Activated CD4-positive, alpha-beta T cell treated with anti-CD3 and anti-CD28 coated beads for 48 hours (primary cell): ENCODE measurements around the gene SPCS3.
"Not testable (repeated sequence)": the region's sequence is repeated elsewhere in the genome, so short reads cannot be mapped to it uniquely, and the experiment has no call there.

Experiments
- DNase-seq: peaks from one replicate; pipeline ENCODE4 v3.0.0-alpha.2; 2020

The SPCS3 gene

GRCh38 chr4:176319704-176320339 is at the start of gene SPCS3:
SPCS3 (plus strand) TSS chr4:176319966; CDS start chr4:176320077, 111 bp downstream.
- DNase-seq: peak; percentile 96

- peak; percentile 8 for DNase-seq
Measured at GRCh38 chr4:176270669-176271068, 49.1 kb upstream of the SPCS3 start.

- DNase-seq: no peak
Measured at GRCh38 chr4:176271749-176272148, 48.0 kb upstream of the SPCS3 start.

DNA sequence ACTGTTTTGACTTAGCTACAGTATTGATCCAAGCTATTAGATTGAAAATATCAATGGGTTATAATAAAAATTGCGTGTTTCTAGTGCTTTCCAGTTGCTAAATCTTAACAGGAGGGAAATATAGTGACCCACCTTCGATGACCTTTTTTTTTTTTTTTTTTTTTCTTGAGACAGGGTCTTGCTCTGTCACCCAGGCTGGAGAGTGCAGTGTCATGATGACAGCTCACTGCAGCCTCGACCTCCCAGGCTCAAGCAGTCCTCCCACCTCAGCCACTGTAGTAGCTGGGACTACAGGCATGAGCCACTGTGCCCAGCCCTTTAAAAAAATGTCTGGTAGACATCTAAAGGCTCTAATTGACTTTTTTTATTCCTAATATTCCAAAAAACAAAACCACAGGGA is 47.0 kb upstream of the SPCS3 start:
- DNase-seq: no peak

DNA sequence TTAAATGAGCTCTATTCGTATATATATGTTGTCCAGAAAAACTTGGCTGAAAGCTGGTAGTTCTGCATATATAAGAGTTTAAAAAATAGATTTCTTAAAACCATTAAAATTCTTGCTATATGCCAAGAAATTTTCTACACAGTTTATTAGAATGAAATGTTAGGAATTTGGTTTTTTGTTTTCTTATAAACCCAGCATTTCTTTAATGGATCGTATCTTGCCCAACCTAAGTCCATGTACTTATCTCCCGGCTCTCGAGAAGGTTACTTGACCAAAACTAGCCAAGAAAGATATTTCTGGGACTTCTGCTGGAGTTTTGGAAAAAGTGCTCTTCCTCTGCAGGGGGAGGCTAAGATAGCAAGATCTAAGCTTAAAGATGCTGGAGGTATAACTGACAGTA is 46.0 kb upstream of the SPCS3 start:
- DNase-seq: no peak

DNA sequence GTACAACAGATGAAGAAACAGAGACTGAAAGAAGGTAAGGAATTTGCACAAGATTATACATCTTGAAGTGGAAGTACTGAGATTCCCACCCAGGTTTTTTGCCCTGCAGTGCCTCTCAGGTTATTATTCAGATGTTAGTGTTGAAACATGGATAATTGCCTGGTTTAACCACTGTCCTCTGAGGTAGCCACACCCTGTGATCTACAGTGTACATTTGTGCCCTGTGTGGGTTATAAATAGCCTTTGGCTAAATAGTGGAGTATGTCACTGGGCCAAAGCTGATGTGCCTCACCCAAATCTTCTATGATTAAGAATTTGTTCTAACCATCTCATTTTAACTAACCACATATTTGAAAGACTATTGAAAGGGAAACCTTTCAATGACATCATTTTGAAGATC is 45.3 kb upstream of the SPCS3 start:
- DNase-seq: no peak

DNA sequence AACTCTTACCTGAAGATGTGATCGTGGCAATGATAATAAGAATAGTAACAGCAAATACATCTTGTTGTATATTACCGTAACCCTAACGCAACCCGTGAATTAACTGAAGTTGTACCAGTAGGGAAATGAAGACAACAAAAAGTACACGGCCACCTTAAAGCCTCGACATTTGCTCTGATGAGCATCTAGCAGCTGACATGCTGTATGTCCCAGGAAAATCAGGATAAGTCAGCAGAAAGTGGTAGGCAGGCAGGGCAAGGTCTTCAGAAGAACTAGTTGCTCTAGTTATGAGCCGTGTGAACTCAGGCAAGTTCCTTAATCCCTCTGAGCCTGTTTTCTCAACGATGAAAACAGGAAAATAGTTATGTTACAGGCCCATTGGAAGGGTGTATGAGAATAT is 43.1 kb upstream of the SPCS3 start:
- DNase-seq: no peak

- DNase-seq: peak; percentile 41
Measured at GRCh38 chr4:176277162-176277904, 42.4 kb upstream of the SPCS3 start.

GRCh38 chr4:176279560-176279959 is 40.2 kb upstream of the SPCS3 start:
- DNase-seq: not testable (repeated sequence)

- DNase-seq: no peak
Measured at GRCh38 chr4:176286728-176287127, 33.0 kb upstream of the SPCS3 start.

GRCh38 chr4:176287546-176287945 is 32.2 kb upstream of the SPCS3 start:
- no peak for DNase-seq

DNA sequence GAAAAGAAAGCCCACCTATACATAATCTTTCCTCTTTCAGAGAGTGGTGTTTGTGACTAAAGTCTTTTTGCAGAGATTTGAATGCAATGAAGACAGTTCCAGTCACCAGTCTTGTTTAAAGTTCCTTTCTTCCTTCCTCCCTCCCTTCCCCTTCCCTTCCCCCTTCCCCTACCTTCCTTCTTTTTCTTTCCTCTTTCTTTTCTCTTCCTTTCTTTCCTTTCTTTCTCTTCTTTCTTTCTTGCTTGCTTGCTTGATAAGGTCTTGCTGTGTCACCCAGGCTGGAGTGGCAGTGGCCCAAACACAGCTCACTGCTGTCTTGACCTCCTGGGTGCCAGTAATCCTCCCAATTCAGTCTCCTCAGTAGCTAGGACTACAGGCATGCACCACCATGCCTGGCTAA is 31.7 kb upstream of the SPCS3 start:
- no peak for DNase-seq

- no peak for DNase-seq
Measured at GRCh38 chr4:176289561-176289960, 30.2 kb upstream of the SPCS3 start.

DNA sequence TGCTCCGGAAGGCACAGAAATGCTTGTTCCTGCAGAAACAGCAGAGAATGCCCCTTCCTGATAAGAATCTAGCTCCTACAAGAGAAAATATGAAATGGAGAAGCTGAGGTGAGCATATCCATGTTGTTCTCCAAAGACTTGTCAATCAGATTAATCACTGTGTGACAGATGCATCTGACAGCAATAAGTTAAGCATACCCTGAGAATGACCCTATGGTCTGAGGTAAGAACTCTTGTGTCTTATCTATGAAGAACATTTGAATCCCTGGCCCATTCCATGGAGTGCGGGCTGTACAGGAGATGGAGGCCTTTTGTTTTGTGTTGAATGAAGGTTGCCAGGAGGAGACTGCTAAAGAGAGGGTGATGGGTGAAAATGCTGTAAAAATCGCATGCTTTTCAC is 29.2 kb upstream of the SPCS3 start:
- no peak for DNase-seq

DNA sequence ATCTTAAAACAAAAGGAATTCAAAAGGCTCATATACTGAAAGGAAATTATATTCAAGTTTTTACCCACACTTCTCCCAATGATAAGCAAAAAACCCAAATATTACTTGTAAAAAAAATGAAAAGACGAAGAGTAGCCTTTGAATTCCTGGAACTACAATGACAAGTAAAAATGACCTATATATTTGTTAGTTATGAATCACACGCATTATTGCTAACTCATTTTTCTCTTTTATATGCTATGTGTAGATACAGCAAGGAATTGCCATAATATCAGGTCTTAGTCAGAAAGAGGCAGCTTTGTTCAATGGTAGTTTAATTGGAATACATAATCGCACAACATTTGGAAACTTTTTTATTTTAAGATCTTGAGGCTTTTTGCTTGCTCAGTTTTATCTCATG is 28.0 kb upstream of the SPCS3 start:
- no peak for DNase-seq

DNA sequence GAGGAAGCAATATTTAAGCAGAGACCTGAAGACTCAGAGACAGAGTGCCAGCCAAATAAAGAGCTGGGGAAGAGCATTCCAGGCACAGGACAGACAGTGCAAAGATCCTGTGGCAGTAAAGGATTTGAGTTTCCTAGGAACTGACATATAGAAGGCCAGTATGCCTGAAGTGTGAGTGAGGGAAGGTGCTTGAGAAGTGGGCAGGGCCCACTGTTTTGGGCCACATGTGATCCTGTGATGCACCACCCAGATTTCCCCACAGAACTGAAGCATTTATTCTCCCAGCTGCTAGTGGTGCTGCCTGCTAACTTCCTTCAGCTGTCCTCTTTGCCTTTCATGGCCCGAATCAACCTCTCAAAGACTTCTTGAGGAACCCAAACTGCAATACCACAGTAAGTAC is 26.8 kb upstream of the SPCS3 start:
- DNase-seq: no peak

GRCh38 chr4:176293660-176294059 is 26.1 kb upstream of the SPCS3 start:
- DNase-seq: no peak

DNA sequence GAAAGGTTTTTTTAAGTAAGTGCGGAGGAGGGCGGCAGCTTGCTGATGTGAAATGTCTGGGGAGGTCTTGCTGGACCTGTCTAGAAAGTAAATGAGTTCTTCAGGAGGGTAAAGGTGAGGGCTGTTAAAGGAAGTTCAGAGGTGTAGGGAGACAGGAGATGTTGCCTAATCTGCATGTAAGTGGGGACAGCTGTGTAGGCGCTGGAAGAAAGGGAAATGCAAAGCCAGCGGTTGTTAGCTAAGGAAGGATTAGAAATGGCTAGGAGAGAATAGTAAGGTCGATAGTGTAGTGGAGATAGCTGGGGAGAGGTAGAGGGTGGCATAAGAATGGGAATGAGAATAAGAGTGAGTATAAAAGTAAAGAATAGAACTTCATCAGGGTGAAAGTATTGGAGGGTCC is 23.9 kb upstream of the SPCS3 start:
- not testable (repeated sequence) for DNase-seq

DNA sequence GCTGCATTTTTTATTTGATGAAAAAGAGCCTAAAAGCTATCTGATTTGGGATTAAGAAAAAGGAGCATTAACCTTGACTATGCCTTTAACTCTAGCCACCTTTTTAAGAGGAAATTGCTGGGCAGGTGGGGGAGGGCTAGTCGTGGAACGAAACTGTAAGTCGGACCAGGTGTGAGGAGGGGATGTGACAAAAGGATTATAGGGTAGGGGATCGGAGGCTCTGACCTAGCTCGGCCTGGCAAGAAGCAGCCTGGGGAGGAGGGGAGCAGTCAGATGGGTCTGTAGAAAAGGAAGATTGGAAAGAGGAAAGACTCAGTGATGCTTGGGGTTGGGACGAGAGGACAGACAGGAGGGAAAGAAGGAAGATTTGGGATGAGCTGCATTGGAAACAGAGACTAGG is 21.1 kb upstream of the SPCS3 start:
- DNase-seq: no peak

- DNase-seq: no peak
Measured at GRCh38 chr4:176300036-176300435, 19.7 kb upstream of the SPCS3 start.

- no peak for DNase-seq
Measured at GRCh38 chr4:176300565-176300964, 19.2 kb upstream of the SPCS3 start.

DNA sequence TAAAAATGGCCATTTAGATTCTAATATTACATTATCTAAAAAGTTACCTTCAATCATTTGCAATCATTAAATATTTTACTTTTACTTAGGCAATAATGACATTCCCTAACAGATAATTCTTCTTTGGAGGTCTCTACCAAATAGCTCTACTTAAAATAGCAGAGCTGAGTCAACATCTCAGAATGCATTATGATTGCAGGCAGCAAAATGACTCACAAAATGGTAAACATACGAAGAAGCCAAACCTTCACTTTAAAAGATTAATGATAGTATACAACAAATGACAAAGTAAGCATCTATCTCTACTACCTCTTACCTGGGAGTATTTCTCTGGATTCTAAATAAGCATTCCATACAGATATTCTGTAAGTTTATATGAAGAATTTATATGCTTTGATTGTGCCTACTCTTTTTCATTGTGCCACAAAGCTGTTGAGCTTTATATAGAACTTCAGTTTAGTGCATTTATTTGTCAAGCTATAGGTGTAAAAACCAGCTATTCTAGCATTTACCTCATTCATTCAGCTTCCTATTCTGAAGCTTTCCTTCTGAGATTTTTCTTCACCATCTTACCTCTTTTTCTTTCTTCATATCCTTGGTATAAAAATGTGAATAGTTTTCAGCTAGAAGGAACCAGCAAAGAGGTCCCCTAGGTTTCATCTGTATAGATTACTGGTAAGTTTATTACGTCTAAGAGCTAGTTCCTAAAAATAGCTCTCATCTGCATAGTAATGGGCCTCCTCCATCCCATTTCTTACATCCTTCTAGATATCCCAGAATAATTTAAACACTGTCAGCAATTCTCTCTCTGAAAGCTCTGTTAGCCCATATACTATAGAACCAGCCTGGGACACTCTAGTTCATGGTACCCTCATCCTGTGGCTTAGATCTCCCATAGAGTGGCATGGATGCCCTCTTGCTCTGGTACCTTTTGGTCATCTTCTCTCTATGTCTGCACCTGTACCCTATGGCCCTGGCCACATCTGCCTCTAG is 17.2 kb upstream of the SPCS3 start:
- DNase-seq: no peak

GRCh38 chr4:176303938-176304337 is 15.8 kb upstream of the SPCS3 start:
- DNase-seq: no peak
